GM12872 (cell line): ENCODE data around the gene DEFB116.

ENCODE experiments used
- TF ChIP-seq, protein P1 (sequence below): IDR thresholded peaks from 3 replicates; pipeline ENCODE4 v1.5.1; 2011; ENCODE audit warnings: low read depth, mild to moderate bottlenecking, low read length, moderate library complexity; ENCODE audit not compliant: insufficient read depth

DEFB116 gene, protein sequence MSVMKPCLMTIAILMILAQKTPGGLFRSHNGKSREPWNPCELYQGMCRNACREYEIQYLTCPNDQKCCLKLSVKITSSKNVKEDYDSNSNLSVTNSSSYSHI

DNA sequence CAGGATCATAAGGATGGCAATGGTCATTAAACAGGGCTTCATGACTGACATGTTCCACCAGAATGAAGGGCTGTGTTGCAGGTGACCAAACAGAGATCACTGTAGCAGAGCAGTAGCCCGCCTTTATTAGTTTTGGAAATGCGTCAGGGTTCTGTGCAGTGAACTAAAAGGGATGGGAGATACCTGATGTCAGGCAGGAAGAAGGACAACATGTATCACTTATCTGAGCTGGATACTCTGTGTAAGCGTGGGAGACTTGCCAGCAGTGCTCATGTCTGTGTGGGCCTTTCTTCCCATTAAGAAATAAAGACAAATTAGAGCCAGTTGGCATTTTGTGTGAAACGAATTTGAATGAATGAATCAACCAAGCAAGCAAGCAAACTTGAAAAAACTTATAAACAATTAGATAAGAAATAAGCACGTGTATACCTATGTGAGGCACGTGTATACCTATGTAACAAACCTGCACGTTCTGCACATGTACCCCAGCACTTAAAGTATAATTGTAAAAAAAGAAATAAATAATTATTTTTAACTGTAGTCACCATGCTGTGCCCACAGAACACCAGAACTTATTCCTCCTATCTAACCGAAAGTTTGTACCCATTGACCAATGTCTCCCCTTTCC, at the start of gene DEFB116:
TSS of gene DEFB116 (minus strand) at position 51 of the 628 bp plus-strand sequence. CDS start at position 51, 0 bp downstream.
- TF ChIP-seq, protein P1, sequence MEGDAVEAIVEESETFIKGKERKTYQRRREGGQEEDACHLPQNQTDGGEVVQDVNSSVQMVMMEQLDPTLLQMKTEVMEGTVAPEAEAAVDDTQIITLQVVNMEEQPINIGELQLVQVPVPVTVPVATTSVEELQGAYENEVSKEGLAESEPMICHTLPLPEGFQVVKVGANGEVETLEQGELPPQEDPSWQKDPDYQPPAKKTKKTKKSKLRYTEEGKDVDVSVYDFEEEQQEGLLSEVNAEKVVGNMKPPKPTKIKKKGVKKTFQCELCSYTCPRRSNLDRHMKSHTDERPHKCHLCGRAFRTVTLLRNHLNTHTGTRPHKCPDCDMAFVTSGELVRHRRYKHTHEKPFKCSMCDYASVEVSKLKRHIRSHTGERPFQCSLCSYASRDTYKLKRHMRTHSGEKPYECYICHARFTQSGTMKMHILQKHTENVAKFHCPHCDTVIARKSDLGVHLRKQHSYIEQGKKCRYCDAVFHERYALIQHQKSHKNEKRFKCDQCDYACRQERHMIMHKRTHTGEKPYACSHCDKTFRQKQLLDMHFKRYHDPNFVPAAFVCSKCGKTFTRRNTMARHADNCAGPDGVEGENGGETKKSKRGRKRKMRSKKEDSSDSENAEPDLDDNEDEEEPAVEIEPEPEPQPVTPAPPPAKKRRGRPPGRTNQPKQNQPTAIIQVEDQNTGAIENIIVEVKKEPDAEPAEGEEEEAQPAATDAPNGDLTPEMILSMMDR: no peak

DNA sequence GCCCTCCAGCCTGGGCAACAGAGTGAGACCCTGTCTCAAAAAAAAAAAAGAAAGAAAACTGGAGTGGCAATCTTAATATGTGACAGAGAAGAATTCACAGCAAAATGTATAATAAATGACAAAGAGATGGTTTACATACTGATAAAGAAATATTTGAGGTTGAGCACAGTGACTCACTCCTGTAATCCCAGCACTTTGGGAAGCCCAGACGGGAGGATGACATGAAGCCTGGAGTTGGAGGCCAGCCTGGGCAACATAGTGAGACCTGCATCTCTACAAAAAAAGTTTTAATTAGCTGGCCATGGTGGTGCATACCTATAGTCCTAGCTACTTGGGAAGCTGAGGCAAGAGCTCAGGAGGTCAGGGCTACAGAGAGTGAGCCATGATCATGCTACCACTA, 47.6 kb upstream of the DEFB116 start:
- TF ChIP-seq, protein P1: no peak

DNA sequence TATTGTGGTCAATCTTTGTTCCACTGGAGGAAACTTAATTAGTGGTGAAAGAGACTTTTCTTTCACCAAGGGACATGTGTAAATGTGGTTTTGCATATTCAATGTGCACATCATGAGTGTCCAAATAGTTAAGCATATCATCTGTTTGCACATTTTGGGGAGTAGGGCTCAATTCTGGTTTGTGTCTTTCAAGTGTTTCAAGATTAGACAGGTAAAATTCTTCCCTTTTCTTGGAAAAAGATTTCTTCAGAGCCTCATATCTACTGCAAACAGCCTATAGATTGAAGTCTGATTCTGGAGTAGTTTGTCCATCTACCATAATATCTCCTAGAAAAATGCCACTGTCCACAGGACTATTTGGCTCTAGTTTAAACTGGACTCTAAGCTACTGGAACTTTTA, 33.1 kb upstream of the DEFB116 start:
- TF ChIP-seq, protein P1: no peak

DNA sequence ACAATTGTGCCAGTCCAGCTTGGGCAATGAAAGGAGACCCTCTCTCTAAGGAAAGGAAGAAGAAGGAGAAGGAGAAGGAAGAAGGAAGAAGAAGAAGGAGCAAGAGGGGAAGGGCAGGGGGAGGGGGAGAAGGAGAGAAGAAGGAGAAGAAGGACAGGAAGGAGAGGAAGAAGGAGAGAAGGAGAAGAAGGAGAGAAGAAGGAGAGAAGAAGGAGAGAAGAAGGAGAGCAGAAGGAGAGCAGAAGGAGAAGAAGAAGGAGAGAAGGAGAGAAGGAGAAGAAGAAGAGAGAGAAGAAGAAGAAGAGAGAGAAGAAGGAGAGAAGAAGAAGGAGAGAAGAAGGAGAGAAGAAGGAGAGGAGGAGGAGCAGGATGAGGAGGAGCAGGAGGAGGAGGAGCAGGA, 22.5 kb upstream of the DEFB116 start:
- TF ChIP-seq, protein P1: no peak

DNA sequence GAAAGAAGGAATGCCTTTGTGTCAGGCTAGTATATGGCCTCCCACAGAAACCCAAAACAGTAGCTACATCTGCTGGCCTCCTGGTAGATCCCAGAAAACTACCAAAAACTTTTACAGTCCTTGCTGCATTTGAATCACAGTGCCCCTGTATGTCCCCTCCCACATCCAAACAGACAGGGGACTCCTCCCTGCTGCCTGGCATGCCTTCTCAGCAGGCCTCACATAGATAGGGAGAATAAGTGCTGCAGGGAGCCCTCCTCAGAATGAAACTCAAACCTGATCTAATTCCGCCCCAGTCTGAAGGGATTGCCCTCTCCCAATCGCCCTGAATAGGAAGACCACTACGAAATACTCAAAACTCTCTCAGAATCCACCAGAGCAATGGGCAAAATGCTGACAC, 14.1 kb upstream of the DEFB116 start:
- TF ChIP-seq, protein P1: no peak

DNA sequence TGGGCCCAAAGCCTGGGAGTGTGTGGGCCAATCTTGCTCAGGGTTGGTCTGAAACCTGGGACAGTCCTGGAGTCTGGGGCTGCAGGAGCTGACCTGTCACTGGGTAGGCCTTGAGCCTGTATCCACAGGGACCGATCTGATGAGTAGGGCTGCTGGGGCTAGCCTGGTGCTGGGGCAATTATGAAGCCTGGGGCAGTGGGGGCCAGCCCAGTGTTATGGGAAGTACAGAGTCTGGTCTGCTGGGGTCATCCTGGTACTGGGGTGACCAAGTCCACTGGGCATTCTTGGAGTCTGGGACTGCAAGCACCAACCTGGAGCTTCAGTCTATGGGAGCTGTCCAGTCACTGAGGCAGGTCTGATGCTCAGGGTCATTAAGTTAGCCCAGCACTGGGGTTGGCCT, 30.2 kb downstream of the DEFB116 start:
- TF ChIP-seq, protein P1: no peak

DNA sequence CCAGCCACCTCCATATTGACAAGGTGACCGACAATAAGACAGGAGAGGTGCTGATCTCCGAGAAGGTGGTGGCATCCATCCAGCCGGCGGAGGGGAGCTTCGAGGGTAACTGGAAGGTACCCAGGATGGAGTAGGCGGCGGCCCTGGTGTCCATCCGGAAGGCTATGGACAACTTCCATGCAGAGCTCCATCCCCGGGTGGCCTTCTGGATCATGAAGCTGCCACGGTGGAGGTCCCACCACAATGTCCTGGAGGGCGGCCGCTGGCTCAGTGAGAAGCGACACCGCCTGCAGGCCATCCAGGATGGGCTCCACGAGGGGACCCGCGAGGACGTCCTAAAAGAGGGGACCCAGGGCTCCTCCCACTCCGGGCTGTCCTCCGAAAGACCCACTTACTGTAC, 33.9 kb downstream of the DEFB116 start:
- TF ChIP-seq, protein P1: no peak
